Measurements from ENCODE around the gene CASQ2.

Gene CASQ2

DNA sequence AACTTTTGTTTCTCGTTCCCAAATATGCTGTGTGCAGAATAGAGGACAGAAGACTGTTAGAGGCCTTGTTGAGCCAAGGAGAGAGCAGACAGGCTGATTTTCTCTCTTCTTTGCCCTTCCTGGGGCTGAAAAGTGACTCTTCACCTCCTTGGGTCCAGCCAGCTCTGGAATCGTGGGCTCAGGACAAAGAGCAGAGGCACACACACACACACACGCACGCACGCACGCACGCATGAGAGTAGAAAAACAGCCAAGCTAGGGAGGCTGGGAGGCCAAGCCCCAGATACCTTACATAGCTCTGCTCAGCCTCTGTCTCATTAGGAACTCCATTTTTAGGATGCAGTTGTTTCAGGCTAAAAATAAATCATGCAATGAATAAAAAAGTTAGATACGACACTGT lies at the start of gene CASQ2:
Gene CASQ2, minus strand, starts transcription at position 166 of the 400 bp plus-strand sequence. CDS start 173 bp downstream, outside the sequence.
- no peak for DNase-seq (ENCODE audit: low read depth in 1 of 2, low spot score in 1 of 2)

DNA sequence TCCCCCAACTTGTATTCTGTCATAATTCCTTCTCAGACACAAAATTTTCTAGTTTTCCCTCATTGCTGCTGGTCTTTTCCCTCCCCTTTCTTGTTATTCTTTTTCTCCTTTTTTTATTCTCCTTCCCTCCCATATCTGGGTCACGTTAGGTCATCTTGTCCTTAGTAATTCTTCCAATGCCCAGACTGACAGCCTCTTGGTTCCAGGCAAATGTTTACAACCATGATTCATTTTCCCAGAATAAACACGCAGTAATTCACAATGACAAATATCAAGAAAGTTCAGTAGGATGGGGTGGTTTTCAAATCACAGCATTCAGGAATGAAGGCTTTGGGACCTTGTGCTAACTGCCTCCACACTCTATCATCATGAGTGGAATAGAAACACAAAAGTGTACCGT lies 47.2 kb upstream of the CASQ2 start:
- no peak for DNase-seq (ENCODE audit: low read depth in 1 of 2, low spot score in 1 of 2)

DNA sequence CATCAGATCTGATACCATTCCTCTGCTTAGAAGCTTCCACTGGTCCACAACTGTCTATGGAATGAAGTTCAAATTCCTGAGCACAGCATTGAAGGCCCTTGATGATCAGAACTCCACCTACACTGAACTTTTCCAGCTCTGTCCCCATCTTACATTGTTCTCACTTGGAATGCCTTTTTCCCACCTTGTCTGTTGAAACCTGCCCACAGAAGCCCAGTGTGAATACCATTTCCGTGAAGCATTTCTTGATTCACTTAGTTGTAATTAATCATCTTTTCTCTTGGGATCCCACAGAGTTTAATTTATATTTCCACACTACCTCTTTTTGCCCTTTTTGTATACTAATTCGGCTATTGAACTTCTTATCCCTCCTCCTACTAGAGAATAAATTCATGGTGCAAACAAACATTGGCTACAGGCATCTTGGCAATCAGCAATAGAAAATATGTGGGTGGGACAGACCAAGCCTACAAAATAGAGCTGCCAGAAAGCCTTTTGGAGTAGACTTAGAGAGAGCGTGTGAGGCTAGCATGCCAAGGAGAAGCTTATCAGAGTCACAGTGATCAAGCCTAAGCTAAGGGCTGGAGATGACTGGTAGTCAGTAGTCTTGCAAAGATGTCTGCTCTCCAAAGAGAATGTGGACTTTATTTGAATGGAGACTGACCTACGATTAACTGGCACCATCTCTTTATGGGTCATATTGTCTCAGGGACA lies 46.3 kb upstream of the CASQ2 start:
- DNase-seq (ENCODE audit: low read depth in 1 of 2, low spot score in 1 of 2): no peak

DNA sequence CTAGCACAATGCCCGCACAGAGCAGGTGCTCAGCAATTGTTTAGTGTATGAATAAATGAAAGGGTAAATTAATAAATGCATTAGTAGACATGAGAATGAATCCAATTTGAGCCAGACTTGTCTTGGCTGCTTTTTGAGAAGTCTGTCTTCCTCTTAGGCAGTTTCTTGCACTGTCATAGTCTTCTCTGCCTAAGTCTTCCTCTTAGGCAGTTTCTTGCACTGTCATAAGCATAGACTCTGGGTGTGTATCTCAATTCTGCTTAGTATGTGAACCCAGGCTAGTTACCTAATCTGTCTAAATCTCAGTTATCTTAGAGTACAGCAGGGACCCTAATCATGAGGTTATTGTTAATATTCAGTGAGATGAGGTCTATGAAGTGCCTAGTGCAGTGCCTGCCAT lies 45.2 kb upstream of the CASQ2 start:
- no peak for DNase-seq (ENCODE audit: low read depth in 1 of 2, low spot score in 1 of 2)

DNA sequence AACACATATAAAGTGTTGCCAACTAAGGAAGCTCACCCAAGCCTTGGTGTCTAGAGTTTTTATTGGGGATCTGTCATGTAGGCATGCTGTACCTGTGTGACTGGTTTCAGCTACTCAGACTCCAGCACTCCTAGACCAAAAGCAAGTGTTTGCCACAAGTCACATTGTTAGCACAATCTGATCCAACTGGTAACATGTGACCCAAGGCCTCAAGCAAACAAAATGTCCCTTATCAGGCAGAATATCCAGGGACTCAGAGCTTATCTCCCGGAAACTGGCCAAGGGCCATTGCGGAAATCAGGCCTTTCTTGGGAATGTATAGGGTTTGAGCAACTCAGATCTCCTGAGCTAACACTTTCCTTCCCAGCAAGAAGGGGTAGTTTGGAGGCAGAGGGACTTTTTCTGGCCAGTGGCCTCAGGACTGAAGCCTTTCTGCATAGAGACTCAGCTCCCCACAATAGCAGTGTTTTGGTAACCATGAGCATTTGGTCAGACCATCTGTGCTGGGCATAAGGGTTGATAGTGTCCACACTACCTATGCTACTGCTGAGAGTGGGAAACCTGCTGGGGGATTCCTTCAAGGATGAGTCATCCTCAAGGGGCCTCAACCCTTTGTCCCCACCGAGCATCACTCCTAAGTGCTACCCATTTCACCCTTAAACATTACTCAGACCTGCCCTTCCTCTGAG lies 42.8 kb upstream of the CASQ2 start:
- no peak for DNase-seq (ENCODE audit: low read depth in 1 of 2, low spot score in 1 of 2)

DNA sequence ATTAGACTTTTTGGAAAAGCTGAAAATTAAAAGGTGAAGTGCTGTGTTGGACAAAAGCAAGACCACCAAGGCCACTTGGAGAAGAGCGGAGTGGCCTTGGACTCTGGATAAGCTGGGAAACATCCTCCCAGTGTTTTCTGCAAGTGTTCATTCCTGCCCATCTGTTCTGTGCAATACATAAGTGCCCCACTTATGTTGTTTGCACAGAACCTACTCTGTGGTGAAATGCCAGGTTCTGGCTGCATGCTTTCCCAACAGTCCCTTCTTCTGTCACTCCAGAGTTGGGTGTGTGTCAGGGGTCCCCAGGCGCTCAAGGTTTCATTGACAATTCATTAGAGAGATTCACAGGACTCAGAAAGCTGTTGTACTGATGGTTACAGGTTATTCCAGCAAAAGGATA lies 42.1 kb upstream of the CASQ2 start:
- no peak for DNase-seq (ENCODE audit: low read depth in 1 of 2, low spot score in 1 of 2)

DNA sequence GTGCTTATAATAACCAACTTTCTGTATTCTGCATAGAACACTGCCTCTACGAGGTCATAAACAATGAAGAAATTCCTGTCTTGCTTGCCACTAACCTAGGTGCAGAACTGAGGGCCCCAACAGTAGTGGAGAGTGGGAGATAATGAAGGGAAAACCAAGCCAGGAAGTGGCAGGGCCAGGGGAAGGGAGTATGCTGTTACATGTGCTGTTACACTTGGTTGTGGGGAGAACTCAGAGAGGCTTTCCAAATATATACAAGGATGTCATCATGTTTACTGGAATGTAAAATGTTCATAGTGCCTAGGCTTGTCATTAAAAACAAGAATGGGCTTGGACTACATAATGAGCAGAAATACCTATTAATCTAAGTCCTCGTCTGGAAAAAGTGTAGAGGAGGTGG lies 41.3 kb upstream of the CASQ2 start:
- no peak for DNase-seq (ENCODE audit: low read depth in 1 of 2, low spot score in 1 of 2)

DNA sequence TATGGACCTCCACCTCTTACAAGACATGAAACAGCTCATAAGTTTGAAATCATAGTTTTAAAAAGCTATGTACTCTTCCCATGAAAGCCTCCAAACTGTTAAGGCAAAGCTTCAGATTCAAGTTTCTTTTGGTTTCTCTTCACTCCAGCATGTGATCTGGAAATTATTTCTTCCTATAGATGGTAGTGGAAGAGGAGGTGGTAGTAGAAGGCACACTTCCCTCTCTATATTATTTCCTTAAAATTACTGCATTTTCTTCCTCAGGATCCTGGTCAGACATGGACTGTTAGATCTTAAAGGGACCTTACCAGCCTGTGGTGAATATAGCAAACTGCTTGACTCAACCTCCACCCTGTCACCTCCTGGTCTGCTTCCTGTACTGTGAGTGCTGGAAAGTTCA lies 40.6 kb upstream of the CASQ2 start:
- no peak for DNase-seq (ENCODE audit: low read depth in 1 of 2, low spot score in 1 of 2)

DNA sequence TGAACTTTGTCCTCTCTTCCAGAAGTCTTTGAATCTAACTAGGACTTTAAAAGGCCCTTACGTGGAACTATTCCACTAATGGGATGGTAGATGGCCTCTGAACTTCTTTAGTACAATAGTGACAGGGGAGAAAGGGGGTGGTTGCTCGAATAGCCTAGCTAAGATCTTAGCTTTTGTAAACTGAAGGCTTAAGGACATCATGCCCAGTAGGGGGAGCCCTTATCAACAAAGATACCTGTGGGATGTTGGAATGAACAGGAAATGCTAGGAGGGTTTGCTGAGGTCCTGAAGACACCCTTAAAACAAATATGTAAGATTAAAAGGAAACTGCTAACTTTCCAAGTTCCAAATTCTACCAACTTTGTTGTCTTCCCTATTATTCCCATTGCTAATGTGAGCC lies 39.2 kb upstream of the CASQ2 start:
- DNase-seq (ENCODE audit: low read depth in 1 of 2, low spot score in 1 of 2): no peak

DNA sequence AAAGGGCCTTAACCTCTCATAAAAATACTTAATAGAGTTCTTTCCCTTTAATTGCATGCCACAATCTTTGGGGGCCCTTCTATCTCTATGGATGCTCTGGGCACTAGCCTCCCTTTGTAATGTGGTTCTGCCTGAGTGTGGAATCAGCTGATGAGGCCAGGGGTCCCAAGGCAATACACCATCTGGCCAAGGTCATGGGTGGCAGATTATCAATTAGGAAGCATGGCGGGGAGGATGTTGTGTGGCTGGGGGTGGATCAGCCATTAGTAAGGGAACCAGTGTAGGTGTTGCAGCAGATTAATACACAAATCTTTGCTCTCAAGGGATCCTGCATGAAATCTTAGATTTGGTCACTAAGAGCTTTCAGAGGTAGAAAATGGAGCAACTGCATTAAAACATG lies 37.1 kb upstream of the CASQ2 start:
- no peak for DNase-seq (ENCODE audit: low read depth in 1 of 2, low spot score in 1 of 2)

DNA sequence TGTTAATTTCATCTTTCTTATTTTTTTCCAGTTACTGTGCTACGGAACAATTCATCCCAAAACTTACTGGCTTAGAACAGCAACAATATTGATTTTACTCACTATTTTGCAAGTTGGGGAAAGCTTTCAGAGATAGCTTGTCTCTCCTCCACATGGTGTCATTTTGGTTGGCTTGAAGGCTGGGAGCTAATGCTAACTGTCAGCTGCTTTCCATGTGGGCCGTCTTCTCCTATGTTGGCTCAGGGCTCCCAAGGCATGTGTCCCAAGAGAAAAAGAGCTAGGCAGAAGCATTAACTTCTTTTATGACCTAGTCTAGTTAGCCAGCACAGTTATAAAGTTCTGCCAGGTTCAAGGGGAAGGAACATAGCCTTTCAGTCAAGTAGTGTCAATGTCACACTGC lies 33.9 kb upstream of the CASQ2 start:
- no peak for DNase-seq (ENCODE audit: low read depth in 1 of 2, low spot score in 1 of 2)

DNA sequence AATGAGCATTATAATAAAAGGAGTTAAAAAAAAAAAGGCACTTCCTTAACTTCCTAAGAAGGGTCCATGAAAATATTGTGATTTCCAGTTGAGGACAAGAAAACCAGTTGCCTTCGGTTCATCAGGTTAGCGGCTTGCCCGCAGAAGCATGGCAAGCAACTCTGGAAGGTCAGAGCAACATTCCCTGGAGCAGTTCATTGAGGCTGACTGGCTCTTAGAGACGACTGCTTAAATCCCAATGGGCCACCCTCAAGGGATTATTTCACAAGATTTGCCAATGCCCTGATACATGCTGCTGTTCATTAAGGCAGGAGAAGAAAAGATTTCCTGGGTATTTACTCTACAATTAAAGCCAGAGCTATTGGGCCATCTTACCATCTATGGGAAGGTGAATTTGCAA lies 29.0 kb upstream of the CASQ2 start:
- no peak for DNase-seq (ENCODE audit: low read depth in 1 of 2, low spot score in 1 of 2)

DNA sequence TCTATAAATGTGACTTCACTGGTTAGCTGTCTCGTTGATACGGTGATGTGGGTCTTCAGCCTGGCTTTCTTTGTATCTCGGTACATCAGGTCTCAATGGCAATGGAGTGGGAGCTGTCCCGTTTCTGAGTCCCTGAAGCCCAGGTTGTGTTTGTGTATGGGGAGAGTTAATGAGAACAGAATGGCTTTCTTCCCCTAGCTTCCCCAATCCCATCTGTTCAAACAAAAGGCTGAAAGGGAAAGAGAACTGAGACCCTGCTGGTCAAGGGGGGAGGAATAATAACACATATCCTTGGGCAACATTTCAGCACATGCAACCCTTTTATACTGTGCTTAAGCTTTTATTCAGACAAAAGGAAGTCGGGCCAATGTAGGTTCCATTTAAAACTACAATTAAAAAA lies 28.4 kb upstream of the CASQ2 start:
- DNase-seq (ENCODE audit: low read depth in 1 of 2, low spot score in 1 of 2): no peak

DNA sequence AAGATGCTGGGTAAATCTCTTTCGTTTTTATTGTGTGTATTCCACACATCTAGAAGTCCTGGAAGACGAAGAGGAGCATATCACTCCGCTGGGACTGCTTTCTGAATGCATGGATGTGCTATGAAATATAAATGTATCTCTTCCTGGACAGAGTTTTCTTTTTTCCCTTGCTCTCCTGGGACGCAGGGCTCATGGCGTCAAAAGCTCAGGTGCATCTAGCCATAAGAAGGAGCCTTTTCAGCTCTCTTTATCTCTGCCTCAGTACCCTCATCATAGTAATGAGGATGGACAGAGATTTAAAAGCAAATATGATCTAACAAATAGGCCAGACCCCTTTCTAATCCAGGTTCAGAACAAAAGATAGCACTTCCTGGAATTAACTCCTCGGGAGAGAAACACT lies 27.5 kb upstream of the CASQ2 start:
- DNase-seq (ENCODE audit: low read depth in 1 of 2, low spot score in 1 of 2): no peak

DNA sequence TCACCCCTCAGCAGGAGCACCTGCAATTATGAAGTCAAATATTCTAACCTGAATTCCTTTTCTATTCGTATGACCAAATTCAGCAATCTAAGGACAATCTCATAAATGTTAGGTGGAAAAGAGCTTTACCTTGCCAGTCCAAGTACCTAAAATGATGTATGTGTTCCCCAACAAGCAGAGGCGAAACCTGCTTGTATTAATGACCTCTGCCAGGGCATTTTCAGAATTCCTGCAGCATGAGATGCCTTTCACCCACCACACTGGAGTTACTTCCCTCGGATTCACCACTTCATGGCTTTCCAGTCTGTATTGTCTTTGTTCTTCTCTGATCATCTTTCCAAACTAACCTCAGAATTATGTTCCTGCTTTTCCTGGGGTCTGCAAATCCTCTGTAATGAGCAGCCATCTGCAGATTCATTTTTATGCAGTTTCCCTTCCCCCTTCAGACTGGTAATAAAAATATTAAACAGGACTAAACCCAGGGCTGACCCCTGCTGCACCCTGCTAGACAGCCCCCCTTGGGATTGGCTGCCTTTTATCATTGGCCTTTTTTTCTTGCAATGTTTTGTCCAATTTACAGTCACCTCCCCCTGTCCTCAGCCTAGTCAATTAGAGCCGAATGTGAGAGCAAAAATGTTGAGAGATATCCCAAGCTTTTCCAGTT lies 26.6 kb upstream of the CASQ2 start:
- no peak for DNase-seq (ENCODE audit: low read depth in 1 of 2, low spot score in 1 of 2)

DNA sequence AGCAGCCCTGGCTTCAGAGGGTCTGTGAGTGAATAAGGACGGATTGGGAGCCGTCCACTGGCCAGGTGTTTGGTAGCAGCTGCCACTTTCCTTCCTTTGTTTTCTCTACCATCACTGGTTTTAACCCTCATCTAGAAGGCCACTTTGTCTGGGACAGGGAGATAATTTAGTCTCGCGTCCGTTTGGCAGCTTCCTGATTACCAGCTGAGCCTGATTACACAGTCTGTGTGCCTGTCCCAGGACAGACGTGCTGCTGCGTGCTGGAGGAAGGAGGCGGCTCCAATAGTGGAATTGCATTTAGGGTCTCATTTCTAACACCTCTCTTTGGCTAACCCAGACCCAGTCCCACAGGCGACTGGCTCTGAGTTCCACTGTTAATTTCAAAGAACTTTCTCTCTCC lies 24.6 kb upstream of the CASQ2 start:
- DNase-seq (ENCODE audit: low read depth in 1 of 2, low spot score in 1 of 2): no peak

DNA sequence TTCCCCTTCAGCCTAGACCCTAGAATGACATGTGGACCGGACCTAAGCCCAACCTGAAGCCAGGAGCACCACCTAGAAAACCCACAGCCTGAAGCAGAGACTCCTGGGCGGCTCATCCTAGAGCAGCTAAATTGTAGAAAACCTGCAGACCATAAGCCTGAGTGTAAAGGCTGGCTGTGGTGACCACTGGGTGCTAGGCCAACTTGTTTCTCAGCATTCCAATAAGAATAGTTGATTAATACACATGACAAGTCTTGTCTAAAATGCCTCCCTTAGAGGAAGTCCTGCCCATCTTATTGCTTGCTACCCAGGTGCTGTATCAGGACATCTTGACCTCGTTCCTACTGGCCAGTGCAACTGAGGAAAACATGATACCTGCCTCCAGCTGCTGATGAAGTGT lies 23.3 kb upstream of the CASQ2 start:
- no peak for DNase-seq (ENCODE audit: low read depth in 1 of 2, low spot score in 1 of 2)

DNA sequence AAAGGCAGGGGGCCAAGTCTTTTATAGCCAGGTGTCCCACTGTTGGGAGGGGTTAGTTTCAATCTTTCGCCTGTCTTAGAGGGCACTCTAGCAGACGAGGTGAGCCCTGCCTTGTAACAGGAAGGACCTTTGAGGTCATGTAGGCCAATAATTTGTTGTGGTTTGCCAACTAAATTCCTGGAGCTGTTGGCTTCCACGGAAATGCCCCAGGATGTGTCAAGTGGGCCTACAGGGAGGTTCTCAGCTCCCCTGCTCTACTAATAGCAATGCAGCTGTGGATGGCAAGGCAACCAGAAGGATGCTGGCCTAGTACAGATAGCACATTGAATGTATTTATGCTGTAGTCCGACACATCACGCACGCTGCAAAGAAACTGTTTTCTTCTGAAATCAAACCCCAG lies 22.3 kb upstream of the CASQ2 start:
- no peak for DNase-seq (ENCODE audit: low read depth in 1 of 2, low spot score in 1 of 2)

DNA sequence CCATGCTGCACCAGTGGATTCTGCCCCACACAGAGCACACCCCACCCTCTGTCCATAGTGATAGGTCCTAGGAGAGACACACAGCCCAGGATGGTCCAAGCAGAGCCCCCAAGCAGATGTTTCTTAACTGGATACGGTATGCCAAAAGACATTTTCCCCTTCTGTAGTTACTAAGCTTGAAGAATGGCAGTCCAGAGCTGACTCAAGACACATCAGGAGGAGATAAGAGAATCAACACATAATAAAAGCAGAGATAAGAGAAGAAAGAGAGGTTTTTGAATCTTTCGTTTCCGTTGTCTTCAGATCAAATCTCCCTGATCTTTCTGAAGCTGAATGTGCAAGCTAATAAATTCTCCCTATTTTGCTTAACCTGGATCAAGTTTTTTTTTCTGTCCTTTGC lies 21.8 kb upstream of the CASQ2 start:
- no peak for DNase-seq (ENCODE audit: low read depth in 1 of 2, low spot score in 1 of 2)

DNA sequence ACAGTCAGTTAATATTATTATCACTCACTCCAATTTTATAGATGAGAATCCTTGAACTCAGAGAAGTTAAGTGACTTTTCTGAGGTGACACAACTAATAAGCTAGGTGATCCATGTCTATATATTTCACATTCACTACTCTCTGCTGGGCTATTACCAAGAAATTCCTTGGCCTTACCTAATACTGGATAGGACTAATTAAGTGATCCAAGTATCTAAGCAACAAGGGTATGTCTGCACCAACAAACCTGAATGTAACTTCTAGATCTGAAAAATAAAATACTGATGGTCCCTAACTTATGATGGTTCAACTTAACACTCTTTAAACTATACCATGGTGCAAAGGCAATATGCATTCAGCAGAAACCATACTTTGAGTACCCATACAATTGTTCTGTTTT lies 14.8 kb upstream of the CASQ2 start:
- no peak for DNase-seq (ENCODE audit: low read depth in 1 of 2, low spot score in 1 of 2)

DNA sequence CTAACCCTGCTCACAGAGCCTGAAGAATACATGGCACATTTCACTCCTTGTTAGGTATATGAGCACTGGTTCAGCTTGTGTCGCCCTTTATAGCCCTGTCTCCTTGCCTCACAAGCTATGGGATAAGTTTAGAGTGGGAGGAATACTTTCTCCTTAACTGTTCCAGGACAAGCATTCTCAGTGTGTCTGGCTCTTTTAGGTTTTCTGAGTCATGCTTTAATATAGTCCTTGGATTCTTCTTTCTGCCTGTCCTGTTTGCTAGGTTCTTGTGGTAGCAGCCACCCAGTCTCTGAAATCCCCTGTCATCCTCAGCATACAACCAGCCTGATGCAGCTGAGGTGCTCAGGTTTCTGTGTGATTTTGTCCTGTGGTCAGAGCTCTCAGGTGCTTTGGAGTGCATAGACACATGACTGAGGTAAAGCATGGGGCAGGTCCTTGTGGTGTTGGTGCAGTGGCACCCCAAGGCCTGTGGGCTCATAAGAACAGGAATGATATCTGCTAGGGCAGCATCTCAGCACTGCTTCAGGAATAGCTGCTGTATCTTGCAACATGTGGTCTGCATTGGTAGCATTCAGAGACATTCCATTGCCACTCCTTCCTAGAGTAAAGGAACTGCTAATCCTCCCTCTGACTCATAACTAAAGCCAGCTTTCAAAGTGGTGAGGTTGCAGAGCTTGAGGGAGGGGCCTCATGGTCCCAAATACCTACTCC lies 14.2 kb upstream of the CASQ2 start:
- DNase-seq (ENCODE audit: low read depth in 1 of 2, low spot score in 1 of 2): no peak

DNA sequence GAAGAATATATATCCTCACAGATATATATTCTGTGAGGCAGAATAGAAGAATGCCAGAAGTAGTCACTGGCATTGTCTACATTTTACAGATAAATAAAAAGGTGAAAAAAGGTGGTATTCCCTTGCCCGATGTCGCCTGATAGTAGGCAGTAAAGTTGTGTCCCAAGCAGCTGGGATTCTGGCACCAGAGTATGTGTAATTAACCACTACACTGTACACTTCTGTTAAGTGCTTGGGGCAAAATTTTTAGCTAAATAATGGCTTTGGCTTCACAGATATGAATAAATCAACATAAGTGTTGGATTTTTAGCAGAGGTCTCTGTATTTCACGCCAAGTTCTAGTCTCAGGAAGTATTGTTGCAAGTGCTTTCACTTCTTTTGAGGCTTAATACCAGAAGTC lies 13.3 kb upstream of the CASQ2 start:
- DNase-seq (ENCODE audit: low read depth in 1 of 2, low spot score in 1 of 2): no peak

Data from activated T-helper 1 cell treated with anti-CD3 and anti-CD28 coated beads, Interleukin-2, amount 50 U/mL, for 16 hours (primary cell).